ENCODE measurements around the gene MAMDC2. TPM values are rescaled to one million over a fixed set of nuclear protein-coding genes. Genes with fewer than 3 reads are reported as not detected.

The MAMDC2 gene
- total RNA-seq, 1 experiment from 2014 or later: 4.6 TPM

DNA sequence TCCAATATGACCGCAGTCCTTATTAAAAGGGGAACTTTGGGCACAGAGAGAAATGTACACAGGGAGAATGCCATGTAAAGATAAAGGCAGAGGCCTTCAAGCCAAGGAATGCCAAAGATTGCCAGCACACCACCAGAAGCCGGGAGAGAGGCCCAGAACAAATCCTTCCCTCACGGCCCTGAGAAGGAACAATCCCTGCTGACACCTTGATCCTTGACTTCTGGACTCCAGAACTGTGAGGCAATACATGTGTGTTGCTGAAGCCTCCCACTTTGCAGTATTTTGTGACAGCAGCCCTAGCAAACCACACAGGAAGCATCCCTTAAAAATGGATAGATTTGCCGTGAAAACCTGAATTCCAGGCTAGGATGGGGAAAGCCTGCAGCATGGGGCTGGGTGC, 80.0 kb downstream of the MAMDC2 start:
- H3K23ac ChIP-seq (ENCODE audit: insufficient read length, low read depth, low read length): no peak overlapping the region
- H3K79me1 ChIP-seq (ENCODE audit: insufficient read depth, low read depth, low read length, poor library complexity, severe bottlenecking): no peaks in the 10 kb centered on the region
- H3K56ac ChIP-seq (ENCODE audit: insufficient read length, low read depth, low read length): no peak overlapping the region
- no peak overlapping the region for H4K8ac ChIP-seq (replicated peaks; ENCODE audit: insufficient read length, low read depth, low read length)
- no peak overlapping the region for H3T11ph ChIP-seq (ENCODE audit: low read length)
- H3K9me3 ChIP-seq (ENCODE audit: control insufficient read depth, low read depth, low read length): no peaks in the 10 kb centered on the region
- H4K5ac ChIP-seq (ENCODE audit: insufficient read length, low read depth, low read length): no peak overlapping the region
- H4K91ac ChIP-seq (ENCODE audit: insufficient read length, low read depth, low read length): no peak overlapping the region
- H2AK5ac ChIP-seq (ENCODE audit: insufficient read length, low read length): no peak overlapping the region
- DNase-seq: no peak
- no peaks in the 10 kb centered on the region for H3K9me3 Mint-ChIP-seq
- H2BK12ac ChIP-seq (ENCODE audit: insufficient read length, low read depth, low read length): no peak overlapping the region
- H3K18ac ChIP-seq (ENCODE audit: insufficient read length, low read depth, low read length): no peak overlapping the region
- H3K79me2 ChIP-seq (ENCODE audit: insufficient read depth, low read length): no peaks in the 10 kb centered on the region
- H3K4me1 Mint-ChIP-seq: peaks cover 8% of the 10 kb centered on the region in 2 experiments
- H3K27ac ChIP-seq (ENCODE audit: insufficient read length, low read depth, low read length): no peak overlapping the region
- no peak overlapping the region for H2BK15ac ChIP-seq (ENCODE audit: low read depth, low read length)
- H3K4me2 ChIP-seq (ENCODE audit: insufficient read depth, insufficient read length, low read length): no peak overlapping the region
- H2BK5ac ChIP-seq (ENCODE audit: insufficient read length, low read length): no peak overlapping the region
- no peak overlapping the region for H3K4me3 Mint-ChIP-seq
- H3K14ac ChIP-seq (ENCODE audit: insufficient read depth, low read length): no peak overlapping the region
- no peak overlapping the region for H2AFZ ChIP-seq (ENCODE audit: low read length)
- TF ChIP-seq, protein P1, sequence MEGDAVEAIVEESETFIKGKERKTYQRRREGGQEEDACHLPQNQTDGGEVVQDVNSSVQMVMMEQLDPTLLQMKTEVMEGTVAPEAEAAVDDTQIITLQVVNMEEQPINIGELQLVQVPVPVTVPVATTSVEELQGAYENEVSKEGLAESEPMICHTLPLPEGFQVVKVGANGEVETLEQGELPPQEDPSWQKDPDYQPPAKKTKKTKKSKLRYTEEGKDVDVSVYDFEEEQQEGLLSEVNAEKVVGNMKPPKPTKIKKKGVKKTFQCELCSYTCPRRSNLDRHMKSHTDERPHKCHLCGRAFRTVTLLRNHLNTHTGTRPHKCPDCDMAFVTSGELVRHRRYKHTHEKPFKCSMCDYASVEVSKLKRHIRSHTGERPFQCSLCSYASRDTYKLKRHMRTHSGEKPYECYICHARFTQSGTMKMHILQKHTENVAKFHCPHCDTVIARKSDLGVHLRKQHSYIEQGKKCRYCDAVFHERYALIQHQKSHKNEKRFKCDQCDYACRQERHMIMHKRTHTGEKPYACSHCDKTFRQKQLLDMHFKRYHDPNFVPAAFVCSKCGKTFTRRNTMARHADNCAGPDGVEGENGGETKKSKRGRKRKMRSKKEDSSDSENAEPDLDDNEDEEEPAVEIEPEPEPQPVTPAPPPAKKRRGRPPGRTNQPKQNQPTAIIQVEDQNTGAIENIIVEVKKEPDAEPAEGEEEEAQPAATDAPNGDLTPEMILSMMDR (conservative IDR thresholded peaks at IDR 0.05): no peak
- no peak overlapping the region for H2BK20ac ChIP-seq (ENCODE audit: low read depth, low read length, poor library complexity, severe bottlenecking)
- H2BK120ac ChIP-seq (ENCODE audit: low read depth, low read length, poor library complexity, severe bottlenecking): no peak overlapping the region
- H3K27me3 ChIP-seq (ENCODE audit: insufficient read depth, low read length): no peaks in the 10 kb centered on the region
- H3K9ac ChIP-seq (ENCODE audit: extremely low read depth, insufficient read length, low read length): no peak overlapping the region
- no peak overlapping the region for H3K4ac ChIP-seq (ENCODE audit: low read depth, low read length)
- H3K4me1 ChIP-seq (ENCODE audit: insufficient read depth, low read length): no peaks in the 10 kb centered on the region
- H4K20me1 ChIP-seq (ENCODE audit: control insufficient read depth, insufficient read depth, insufficient read length): no peaks in the 10 kb centered on the region
- H3K23me2 ChIP-seq (ENCODE audit: insufficient read length, low read depth, low read length, poor library complexity, severe bottlenecking): no peaks in the 10 kb centered on the region
- H3K27ac Mint-ChIP-seq: 0 out of 7 replicates have a peak overlapping the region, but pooled peaks of 1 of the 3 experiments have one; percentile 35
- H3K27me3 Mint-ChIP-seq (ENCODE audit: low read depth): no peaks in the 10 kb centered on the region
- no CpG with 5 or more reads among the region's 4 CpGs for WGBS (ENCODE audit: extremely low coverage, insufficient read length, low lambda C conversion rate)
- peaks cover 0 to 6% (median 0%) of the 10 kb centered on the region in 3 experiments; a peak in 2 of 7 replicates for H3K36me3 Mint-ChIP-seq (ENCODE audit: insufficient read depth in 1 of 3, low read depth in 3 of 3)
